ENCODE measurements around the gene NLK. TPM values are rescaled to one million over a fixed set of nuclear protein-coding genes. Genes with fewer than 3 reads are reported as not detected.

NLK gene
- total RNA-seq, 1 experiment from 2014 or later, result 31.8 TPM

DNA sequence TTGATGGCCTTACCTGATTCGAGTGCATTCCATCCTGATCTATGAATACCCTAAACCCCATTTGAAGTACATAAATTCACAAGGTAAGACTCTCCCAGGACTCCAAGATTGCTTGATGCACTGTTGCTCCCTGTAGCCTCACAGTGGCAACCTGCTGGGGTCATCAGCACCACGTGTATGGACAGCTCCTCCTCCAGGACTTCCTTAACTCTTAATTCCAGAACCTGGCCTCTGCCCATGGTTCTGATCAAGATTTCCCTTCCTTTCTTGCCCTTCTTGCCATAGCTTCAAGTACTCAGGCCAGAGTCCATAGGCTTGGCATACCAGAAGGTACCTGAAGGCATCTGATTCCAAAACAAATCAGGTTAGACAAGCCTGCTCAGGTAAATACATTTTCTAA lies 34.0 kb upstream of the NLK start:
- H2BK120ac ChIP-seq (ENCODE audit: low read depth, low read length, poor library complexity, severe bottlenecking), result no peak overlapping the region
- no peak overlapping the region for H3K56ac ChIP-seq (ENCODE audit: insufficient read length, low read depth, low read length)
- no CpG with 5 or more reads among the region's 2 CpGs for WGBS (ENCODE audit: extremely low coverage, insufficient read length, low lambda C conversion rate)
- no peaks in the 10 kb centered on the region for H3K27me3 ChIP-seq (ENCODE audit: insufficient read depth, low read length)
- H4K5ac ChIP-seq (ENCODE audit: insufficient read length, low read depth, low read length), result no peak overlapping the region
- TF ChIP-seq CTCF (conservative IDR thresholded peaks at IDR 0.05), result no peak
- Mint-ChIP-seq H3K27ac (no peak overlapping the region), H3K4me3 (no peak overlapping the region), H3K4me1 (no peaks in the 10 kb centered on the region), H3K36me3 (ENCODE audit: insufficient read depth in 1 of 3, low read depth in 3 of 3) (no peaks in the 10 kb centered on the region), H3K9me3 (no peaks in the 10 kb centered on the region; a peak in 1 of 5 replicates), H3K27me3 (ENCODE audit: low read depth) (peaks cover 1% of the 10 kb centered on the region)
- no peak overlapping the region for H4K8ac ChIP-seq (replicated peaks; ENCODE audit: insufficient read length, low read depth, low read length)
- H3K4me1 ChIP-seq (ENCODE audit: insufficient read depth, low read length), result 0 out of 2 replicates have a peak, but pooled peaks cover 2% of the 10 kb centered on the region
- no peak overlapping the region for H3T11ph ChIP-seq (ENCODE audit: low read length)
- no peaks in the 10 kb centered on the region for H3K9me3 ChIP-seq (ENCODE audit: control insufficient read depth, low read depth, low read length)
- no peak overlapping the region for H3K9ac ChIP-seq (ENCODE audit: extremely low read depth, insufficient read length, low read length)
- no peak overlapping the region for H2AK5ac ChIP-seq (ENCODE audit: insufficient read length, low read length)
- H2BK12ac ChIP-seq (ENCODE audit: insufficient read length, low read depth, low read length), result no peak overlapping the region
- H3K79me2 ChIP-seq (ENCODE audit: insufficient read depth, low read length), result no peaks in the 10 kb centered on the region
- no peaks in the 10 kb centered on the region for H3K23me2 ChIP-seq (ENCODE audit: insufficient read length, low read depth, low read length, poor library complexity, severe bottlenecking)
- no peak overlapping the region for H4K91ac ChIP-seq (ENCODE audit: insufficient read length, low read depth, low read length)
- no peak overlapping the region for H2BK5ac ChIP-seq (ENCODE audit: insufficient read length, low read length)
- H2BK15ac ChIP-seq (ENCODE audit: low read depth, low read length), result no peak overlapping the region
- no peaks in the 10 kb centered on the region for H4K20me1 ChIP-seq (ENCODE audit: control insufficient read depth, insufficient read depth, insufficient read length)
- no peak overlapping the region for H2BK20ac ChIP-seq (ENCODE audit: low read depth, low read length, poor library complexity, severe bottlenecking)
- no peak overlapping the region for H3K14ac ChIP-seq (ENCODE audit: insufficient read depth, low read length)
- H3K18ac ChIP-seq (ENCODE audit: insufficient read length, low read depth, low read length), result no peak overlapping the region
- no peak overlapping the region for H2AFZ ChIP-seq (ENCODE audit: low read length)
- no peak overlapping the region for H3K23ac ChIP-seq (ENCODE audit: insufficient read length, low read depth, low read length)
- no peaks in the 10 kb centered on the region for H3K79me1 ChIP-seq (ENCODE audit: insufficient read depth, low read depth, low read length, poor library complexity, severe bottlenecking)
- H3K27ac ChIP-seq (ENCODE audit: insufficient read length, low read depth, low read length), result no peak overlapping the region
- H3K4ac ChIP-seq (ENCODE audit: low read depth, low read length), result no peak overlapping the region
- H3K4me2 ChIP-seq (ENCODE audit: insufficient read depth, insufficient read length, low read length), result no peak overlapping the region
- peak; percentile 86 for DNase-seq

Measured in H9 (cell line).